ENCODE measurements around the gene HOXA3. TPM values are rescaled to one million over a fixed set of nuclear protein-coding genes. Genes with fewer than 3 reads are reported as not detected.

Gene HOXA3
- total and polyA plus RNA-seq, 10 of the 15 experiments (the other 5 are each of a cell fraction or from before 2014, with no cell fraction given) = 0.05 TPM; not detected in 9

GRCh38 chr7:27188386-27189294, 36.3 kb upstream of the HOXA3 start:
- POLR2A ChIA-PET = no interaction called here
- TF ChIP-seq IRF5 (IDR thresholded peaks at IDR 0.05; ENCODE audit: borderline replicate concordance) (no peak), TBL1XR1 (IDR thresholded peaks at IDR 0.05; ENCODE audit: low read depth, low read length) (no peak), EGR1 (IDR thresholded peaks at IDR 0.05; ENCODE audit: borderline replicate concordance in 1 of 2, low read depth in 2 of 2, low read length in 2 of 2) (no peak), ELK1 (IDR thresholded peaks at IDR 0.05; ENCODE audit: low read depth, low read length) (no peak), E2F8 (IDR thresholded peaks at IDR 0.05; ENCODE audit: low read depth, partially characterized antibody) (no peak), MYB (IDR thresholded peaks at IDR 0.05; ENCODE audit: borderline replicate concordance, low read depth, low read length) (no peak)
- Histone ChIP-seq H3K27me3 (replicated peaks in 1 of 2; ENCODE audit: control insufficient read depth in 2 of 2, insufficient read depth in 2 of 2, low read length in 1 of 2) (peaks cover 41 to 51% of the 10 kb centered on the region in 2 experiments), H3K4me3 (no peak overlapping the region), H4K20me1 (ENCODE audit: control insufficient read depth, insufficient read depth) (0 out of 2 replicates have a peak, but pooled peaks cover 3% of the 10 kb centered on the region), H3K36me3 (ENCODE audit: control insufficient read depth in 2 of 2, insufficient read depth in 2 of 2, low read length in 1 of 2) (no peaks in the 10 kb centered on the region), H3K9ac (ENCODE audit: control insufficient read depth, insufficient read depth, low read length) (no peak overlapping the region), H2AFZ (ENCODE audit: control insufficient read depth, low read depth, low read length) (no peak overlapping the region), H3K27ac (ENCODE audit: control insufficient read depth, insufficient read depth) (no peak overlapping the region), H3K79me2 (ENCODE audit: control insufficient read depth, insufficient read depth, low read length) (no peaks in the 10 kb centered on the region), H3K4me2 (ENCODE audit: control insufficient read depth, insufficient read depth) (no peak overlapping the region), H3K9me3 (replicated peaks; ENCODE audit: control insufficient read depth, insufficient read depth, low read length) (no peaks in the 10 kb centered on the region; the same call in 2 of the 3 replicates), H3K4me1 (ENCODE audit: control insufficient read depth, insufficient read depth, low read length) (no peaks in the 10 kb centered on the region)
- WGBS (ENCODE audit: insufficient coverage, insufficient replicate concordance, low lambda C conversion rate, missing lambda C conversion rate) = 21% methylated on average over 46 of the region's 49 CpGs
- FAIRE-seq (no peak), ATAC-seq (no peak), DNase-seq (ENCODE audit: low read depth, low spot score) (no peak)
- SMC1A ChIA-PET (ENCODE audit: uncharacterized antibody, unreplicated experiment) = interaction anchor here (0.6 kb wide), 1 partner anchor 590 kb away, joined by 3 read pairs; no protein-coding TSS in a partner anchor
- in situ Hi-C loops (cut with MboI) = no loop called here
- RAD21 ChIA-PET (ENCODE audit: unreplicated experiment) = no interaction called here
- no TSS peak for BruUV-seq (replicated peaks)
- intact Hi-C loops (cut with micrococcal nuclease; ENCODE audit: unreplicated experiment) = no loop called here
- CTCF ChIA-PET = interaction anchor here (0.7 kb wide), 1 partner anchor 9 kb away, joined by 3 read pairs; no protein-coding TSS in a partner anchor

Data from GM12878 (cell line).